Measurements from ENCODE around the gene CCR1.
"Not testable (repeated sequence)": the region's sequence is repeated elsewhere in the genome, so short reads cannot be mapped to it uniquely, and the experiment has no call there.

Gene CCR1

GRCh38 chr3:46163556-46164041 is 44.5 kb downstream of the CCR1 start:
- DNase-seq: no peak

GRCh38 chr3:46162975-46163555 is 45.0 kb downstream of the CCR1 start:
- no peak for DNase-seq

GRCh38 chr3:46157685-46158084 is 50.4 kb downstream of the CCR1 start:
- not testable (repeated sequence) for DNase-seq

GRCh38 chr3:46154311-46154710 is 53.8 kb downstream of the CCR1 start:
- no peak for DNase-seq

All from activated CD4-positive, alpha-beta T cell treated with anti-CD3 and anti-CD28 coated beads, Interleukin-2, Interleukin-6, amounts not matched to agents 100 ng/mL and 50 ng/mL, durations not matched to agents 16 hours and 8 hours (primary cell).